GM18861 (cell line): ENCODE data around the gene NLGN4Y.

Experiments used
- ATAC-seq: cut with Tn5 transposase; IDR thresholded peaks from one replicate; pipeline ENCODE4 v1.9.1; 2021; ENCODE audit not compliant: unreplicated experiment

The NLGN4Y gene

GRCh38 chrY:14644157-14644952 is 120.0 kb downstream of the NLGN4Y start:
- ATAC-seq, result no peak

GRCh38 chrY:14679181-14679580 is 154.9 kb downstream of the NLGN4Y start:
- ATAC-seq, result no peak

GRCh38 chrY:14694543-14694942 is 170.2 kb downstream of the NLGN4Y start:
- no peak for ATAC-seq

- ATAC-seq, result no peak
Observed at GRCh38 chrY:14708158-14708557, 183.8 kb downstream of the NLGN4Y start.

GRCh38 chrY:14741596-14741995 is 217.3 kb downstream of the NLGN4Y start:
- no peak for ATAC-seq

- ATAC-seq, result no peak
Observed at GRCh38 chrY:14748329-14748728, 224.0 kb downstream of the NLGN4Y start.

GRCh38 chrY:14755571-14755970 is 231.2 kb downstream of the NLGN4Y start:
- no peak for ATAC-seq

GRCh38 chrY:14762903-14763302 is 238.6 kb downstream of the NLGN4Y start:
- no peak for ATAC-seq

- no peak for ATAC-seq
Observed at GRCh38 chrY:14763600-14763999, 239.3 kb downstream of the NLGN4Y start.

- ATAC-seq, result no peak
Observed at GRCh38 chrY:14778208-14778607, 253.9 kb downstream of the NLGN4Y start.

- ATAC-seq, result no peak
Observed at GRCh38 chrY:14793104-14793503, 268.8 kb downstream of the NLGN4Y start.

GRCh38 chrY:14793674-14794073 is 269.3 kb downstream of the NLGN4Y start:
- ATAC-seq, result no peak

- ATAC-seq, result no peak
Observed at GRCh38 chrY:14798010-14798409, 273.7 kb downstream of the NLGN4Y start.

GRCh38 chrY:14801096-14801495 is 276.8 kb downstream of the NLGN4Y start:
- no peak for ATAC-seq

GRCh38 chrY:14802125-14802524 is 277.8 kb downstream of the NLGN4Y start:
- no peak for ATAC-seq

- ATAC-seq, result no peak
Observed at GRCh38 chrY:14804041-14804440, 279.7 kb downstream of the NLGN4Y start.

- ATAC-seq, result no peak
Observed at GRCh38 chrY:14818452-14818851, 294.1 kb downstream of the NLGN4Y start.

- ATAC-seq, result no peak
Observed at GRCh38 chrY:14822201-14822600, 297.9 kb downstream of the NLGN4Y start.

GRCh38 chrY:14822906-14823305 is 298.6 kb downstream of the NLGN4Y start:
- ATAC-seq, result no peak

- ATAC-seq, result no peak
Observed at GRCh38 chrY:14824583-14824982, 300.3 kb downstream of the NLGN4Y start.

- ATAC-seq, result no peak
Observed at GRCh38 chrY:14825728-14826127, 301.4 kb downstream of the NLGN4Y start.

- no peak for ATAC-seq
Observed at GRCh38 chrY:14828531-14828930, 304.2 kb downstream of the NLGN4Y start.

GRCh38 chrY:14829366-14829885 is 305.1 kb downstream of the NLGN4Y start:
- ATAC-seq, result no peak
